GM19455 (cell line): ENCODE results near the gene COL25A1.
"Not testable (repeated sequence)": the region's sequence is repeated elsewhere in the genome, so short reads cannot be mapped to it uniquely, and the experiment has no call there.

Experiments
- ATAC-seq: cut with Tn5 transposase; IDR thresholded peaks from one replicate; pipeline ENCODE4 v1.9.1; 2021; ENCODE audit not compliant: unreplicated experiment

The COL25A1 gene

GRCh38 chr4:109072595-109072994, 229.9 kb downstream of the COL25A1 start:
- no peak for ATAC-seq

- ATAC-seq, result not testable (repeated sequence)
Observed at GRCh38 chr4:109070677-109071076, 231.8 kb downstream of the COL25A1 start.

- ATAC-seq, result no peak
Observed at GRCh38 chr4:109067508-109068235, 234.8 kb downstream of the COL25A1 start.

- ATAC-seq, result no peak
Observed at GRCh38 chr4:109065006-109065405, 237.5 kb downstream of the COL25A1 start.

- ATAC-seq, result no peak
Observed at GRCh38 chr4:109053257-109053656, 249.2 kb downstream of the COL25A1 start.

- no peak for ATAC-seq
Observed at GRCh38 chr4:109052821-109053220, 249.6 kb downstream of the COL25A1 start.

- no peak for ATAC-seq
Observed at GRCh38 chr4:109051054-109051453, 251.4 kb downstream of the COL25A1 start.

- no peak for ATAC-seq
Observed at GRCh38 chr4:109049926-109050325, 252.5 kb downstream of the COL25A1 start.

GRCh38 chr4:109046471-109047201, 255.8 kb downstream of the COL25A1 start:
- no peak for ATAC-seq

GRCh38 chr4:109044431-109044830, 258.0 kb downstream of the COL25A1 start:
- no peak for ATAC-seq

- ATAC-seq, result no peak
Observed at GRCh38 chr4:109043286-109043685, 259.2 kb downstream of the COL25A1 start.

- no peak for ATAC-seq
Observed at GRCh38 chr4:109041463-109042360, 260.7 kb downstream of the COL25A1 start.

- ATAC-seq, result no peak
Observed at GRCh38 chr4:109040441-109040840, 262.0 kb downstream of the COL25A1 start.

- ATAC-seq, result no peak
Observed at GRCh38 chr4:109037026-109037425, 265.4 kb downstream of the COL25A1 start.

- ATAC-seq, result no peak
Observed at GRCh38 chr4:109033993-109034392, 268.5 kb downstream of the COL25A1 start.

- no peak for ATAC-seq
Observed at GRCh38 chr4:109032671-109033070, 269.8 kb downstream of the COL25A1 start.

- ATAC-seq, result no peak
Observed at GRCh38 chr4:109029987-109030386, 272.5 kb downstream of the COL25A1 start.

GRCh38 chr4:109027016-109027500, 275.4 kb downstream of the COL25A1 start:
- no peak for ATAC-seq

GRCh38 chr4:109026588-109026987, 275.9 kb downstream of the COL25A1 start:
- no peak for ATAC-seq

GRCh38 chr4:109025471-109026076, 276.9 kb downstream of the COL25A1 start:
- no peak for ATAC-seq

GRCh38 chr4:109022961-109023360, 279.5 kb downstream of the COL25A1 start:
- ATAC-seq, result no peak
